HepG2 (cell line): ENCODE data around the gene CAPN8. TPM values are rescaled to one million over a fixed set of nuclear protein-coding genes. Genes with fewer than 3 reads are reported as not detected.
A peak's percentile ranks its signal among the peaks of the same experiment; 100 is the strongest.

Source experiments
- ATAC-seq: fragments of 200-7000 bp; cut with Tn5 transposase; 3 replicates; pipeline ENCODE4 v1.9.1; 2020; ENCODE audit warnings: mild to moderate bottlenecking, moderate library complexity
- BruUV-seq: library from RNA; stranded (reverse); fragments of 400-500 nt; replicated peaks from 2 replicates; lab custom pipeline; 2021; lab: Mats Ljungman, UMichigan
- CTCF ChIA-PET: fragments of 300-600 bp; formaldehyde crosslinking; extraction: SDS; loops from one replicate; lab custom pipeline; 2021; ENCODE audit warnings: low total read pairs, inconsistent platforms, low intra/inter-chr PET ratio; lab: Yijun Ruan, JAX
- POLR2A ChIA-PET: fragments of 350-600 bp; sonication (Branson Sonifier 250); formaldehyde crosslinking; loops from one replicate; lab custom pipeline; 2020; ENCODE audit warnings: antibody characterized with exemption, inconsistent platforms; lab: Yijun Ruan, JAX
- DNase-seq: peaks from one replicate; pipeline ENCODE4 v3.0.0-alpha.2; 2015; ENCODE audit warnings: low spot score
- FAIRE-seq: peaks from 3 replicates; lab custom pipeline; 2011; peaks lifted over from hg19 to GRCh38; lab: Jason Lieb, UNC
- H2AFZ ChIP-seq: one replicate; pipeline ENCODE4 v1.6.1; 2011; ENCODE audit warnings: low read length, inconsistent platforms
- H3K27ac ChIP-seq: fragments of 300-600 bp; 3 replicates; pipeline ENCODE4 v1.8.0; 2011; ENCODE audit warnings: mixed run types, mild to moderate bottlenecking, mixed read lengths, low read length, inconsistent platforms; ENCODE audit not compliant: insufficient read depth; ENCODE audit errors: extremely low read length
- H3K27me3 ChIP-seq, 2 experiments: fragments of 200-600 bp in 1 of 2; 2 replicates in 1 of 2; 3 replicates in 1 of 2; pipeline versions ENCODE4 v1.6.0 to v1.8.0; 2011; ENCODE audit warnings: low read length in 2 of 2, mild to moderate bottlenecking in 2 of 2, moderate library complexity in 2 of 2, inconsistent platforms in 1 of 2; ENCODE audit not compliant: insufficient read depth in 2 of 2, control insufficient read depth in 1 of 2
- H3K36me3 ChIP-seq, 2 experiments: fragments of 200-600 bp in 1 of 2; replicated peaks in 1 of 2; 2 replicates in 1 of 2; 3 replicates in 1 of 2; pipeline versions ENCODE4 v1.5.1 to v1.8.0; 2011; ENCODE audit warnings: low read length in 2 of 2, inconsistent platforms in 1 of 2; ENCODE audit not compliant: insufficient read depth in 2 of 2, control insufficient read depth in 1 of 2
- H3K4me1 ChIP-seq: 2 replicates; pipeline ENCODE4 v1.5.1; 2012; ENCODE audit warnings: low read length, inconsistent platforms; ENCODE audit not compliant: insufficient read depth
- H3K4me2 ChIP-seq: 2 replicates; pipeline ENCODE4 v1.6.0; 2011; ENCODE audit warnings: low read depth, low read length, inconsistent platforms
- H3K4me3 ChIP-seq, 3 experiments: fragments of 200-600 bp in 1 of 3; sonication (generic), shearing (Covaris generic) in 1 of 3; replicated peaks in 1 of 3; 2 replicates each; pipeline ENCODE4 v1.5.1; 2011 to 2016; ENCODE audit warnings: low read length in 3 of 3, inconsistent platforms in 2 of 3, low read depth in 2 of 3, mild to moderate bottlenecking in 2 of 3, control low read depth in 1 of 3, mixed read lengths in 1 of 3; ENCODE audit not compliant: insufficient read depth in 1 of 3
- H3K79me2 ChIP-seq: one replicate; pipeline ENCODE4 v1.6.1; 2011; ENCODE audit warnings: low read length, inconsistent platforms; ENCODE audit not compliant: insufficient read depth
- H3K9ac ChIP-seq: 2 replicates; pipeline ENCODE4 v1.6.0; 2011; ENCODE audit warnings: mild to moderate bottlenecking, low read depth, low read length, inconsistent platforms; ENCODE audit not compliant: insufficient read depth
- H3K9me3 ChIP-seq: 2 replicates; pipeline ENCODE4 v1.5.1; 2012; ENCODE audit warnings: mild to moderate bottlenecking, low read length
- H4K20me1 ChIP-seq: 2 replicates; pipeline ENCODE4 v1.6.0; 2011; ENCODE audit warnings: inconsistent platforms, mild to moderate bottlenecking, low read length, moderate library complexity; ENCODE audit not compliant: insufficient read depth
- CEBPB ChIP-seq: IDR thresholded peaks from 2 replicates; pipeline ENCODE4 v1.6.1; 2011; ENCODE audit warnings: low read depth, low read length, improper control_type of control experiment, borderline replicate concordance
- PITX1 ChIP-seq: sonication (generic); formaldehyde crosslinking; IDR thresholded peaks from 2 replicates; pipeline ENCODE4 v1.5.1; 2020; ENCODE audit warnings: mild to moderate bottlenecking, missing genetic modification reagents
- REPIN1 ChIP-seq: sonication (generic); formaldehyde crosslinking; IDR thresholded peaks from 2 replicates; pipeline ENCODE4 v1.8.0; 2022; ENCODE audit warnings: missing genetic modification reagents, low read depth, mild to moderate bottlenecking, borderline replicate concordance
- SOX6 ChIP-seq, 2 experiments: fragments of 450-650 bp in 1 of 2; sonication (generic) in 1 of 2; formaldehyde crosslinking in 1 of 2; IDR thresholded peaks; 2 replicates each; pipeline versions ENCODE4 v1.4.0 to v1.6.1; 2017 to 2020; ENCODE audit warnings: antibody characterized with exemption in 1 of 2, mild to moderate bottlenecking in 1 of 2, missing genetic modification reagents in 1 of 2
- TAF1 ChIP-seq: sonication (generic); formaldehyde crosslinking; IDR thresholded peaks from 2 replicates; pipeline ENCODE4 v1.4.0; 2020; ENCODE audit warnings: missing genetic modification reagents
- TBX2 ChIP-seq: sonication (generic); formaldehyde crosslinking; IDR thresholded peaks from 2 replicates; pipeline ENCODE4 v1.5.0; 2020; ENCODE audit warnings: missing genetic modification reagents, mild to moderate bottlenecking, borderline replicate concordance
- ZNF296 ChIP-seq: sonication (generic); formaldehyde crosslinking; conservative IDR thresholded peaks from 2 replicates; pipeline ENCODE4 v1.5.0; 2020; ENCODE audit warnings: mild to moderate bottlenecking, missing genetic modification reagents
- ZNF329 ChIP-seq: sonication (generic); formaldehyde crosslinking; IDR thresholded peaks from 2 replicates; pipeline ENCODE4 v1.9.0; 2021; ENCODE audit warnings: low read depth, mild to moderate bottlenecking, missing genetic modification reagents
- WGBS: methylation state at CpG from one replicate; pipeline ENCODE4 v1.1.6; 2017; ENCODE audit warnings: low lambda C conversion rate; 5-methylcytosine and 5-hydroxymethylcytosine counted together
- in situ Hi-C: cut with HindIII; loops from 2 replicates; pipeline ENCODE4 v1.10.0; 2017; ENCODE audit warnings: low pct_unique_long_range_greater_than_20kb; ENCODE audit not compliant: extremely low pct_ligation_motif_present
- intact Hi-C: fragments of 100-400 bp; cut with micrococcal nuclease; formaldehyde crosslinking; loops from one replicate; pipeline ENCODE4 v1.10.0; 2022; ENCODE audit not compliant: unreplicated experiment
- polyA plus RNA-seq, 8 experiments: library from polyadenylated mRNA; depleted of rRNA in 3 of 8; stranded (reverse) in 7 of 8; unstranded in 1 of 8; fragments of >200 nt; fragmentation: Illumina TruSeq in 4 of 8; extraction: Trizol in 4 of 8; gene quantifications; 2 replicates each; pipeline versions ENCODE4 v1.2.1 to v1.2.3, GENCODE V29; 2011 to 2016; ENCODE audit warnings: low read depth in 4 of 8, missing spikeins in 1 of 8, mixed read lengths in 1 of 8; ENCODE audit not compliant: insufficient read depth in 1 of 8
- total RNA-seq, 5 experiments: library from RNA; depleted of rRNA; stranded (reverse); fragments of >200 nt; fragmentation: Illumina TruSeq; extraction: Trizol; gene quantifications; 2 replicates each; pipeline ENCODE4 v1.2.3, GENCODE V29; 2016; ENCODE audit warnings: low read depth in 1 of 5
- TF ChIP-seq, protein P1 (sequence below): IDR thresholded peaks from 2 replicates; pipeline ENCODE4 v1.4.0; 2020; ENCODE audit warnings: mild to moderate bottlenecking, missing genetic modification reagents
- TF ChIP-seq, protein P2 (sequence below): sonication (generic); formaldehyde crosslinking; conservative IDR thresholded peaks from 2 replicates; pipeline ENCODE4 v1.4.0; 2020; ENCODE audit warnings: missing genetic modification reagents
- TF ChIP-seq, protein P3 (sequence below): sonication (generic); formaldehyde crosslinking; IDR thresholded peaks from 2 replicates; pipeline ENCODE4 v1.4.0; 2020; ENCODE audit warnings: missing genetic modification reagents

The CAPN8 gene
- total and polyA plus RNA-seq, 2 of the 13 experiments (the other 11 are each of a cell fraction or from before 2014, with no cell fraction given), result 0.20 to 0.25 TPM

DNA sequence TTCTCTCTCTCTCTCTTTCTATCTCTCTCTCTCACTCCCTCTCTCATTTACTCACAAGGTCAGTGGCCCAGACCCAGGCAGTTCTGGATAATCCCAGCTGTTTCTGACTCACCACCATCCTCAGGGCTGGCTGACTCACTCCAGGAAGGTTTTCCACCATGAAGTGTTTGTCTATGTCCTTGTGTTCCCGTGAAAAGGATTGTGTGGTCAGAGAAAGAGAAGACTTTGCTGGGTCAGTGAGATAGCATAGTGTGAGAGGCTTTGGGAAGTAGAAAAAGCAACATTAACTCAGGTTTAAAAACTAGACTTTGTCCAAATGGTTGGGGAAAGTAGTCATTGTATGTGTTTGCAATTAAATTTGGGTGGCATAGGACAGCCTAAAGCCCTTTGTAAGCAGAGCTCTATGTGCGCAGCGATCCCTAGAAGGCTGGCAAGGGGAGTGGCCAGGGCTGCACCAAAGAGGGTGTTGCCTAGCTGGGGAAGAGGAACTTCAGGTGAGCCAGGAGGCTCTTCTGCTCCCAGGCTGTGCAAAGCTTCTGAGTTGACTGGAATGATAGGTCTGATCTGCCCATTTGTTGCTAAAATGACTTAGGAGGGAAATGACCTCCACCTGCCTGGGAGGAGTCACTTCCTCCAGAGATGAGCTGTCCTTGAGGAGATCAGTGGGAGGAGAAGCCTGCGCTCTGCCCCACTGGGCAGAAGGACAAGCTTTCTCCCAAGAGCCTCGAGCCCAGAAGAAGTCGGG lies 41.9 kb upstream of the CAPN8 start (continued):
- TF ChIP-seq TAF1, result no peak
- TF ChIP-seq, all 625 proteins: peak for 18

DNA sequence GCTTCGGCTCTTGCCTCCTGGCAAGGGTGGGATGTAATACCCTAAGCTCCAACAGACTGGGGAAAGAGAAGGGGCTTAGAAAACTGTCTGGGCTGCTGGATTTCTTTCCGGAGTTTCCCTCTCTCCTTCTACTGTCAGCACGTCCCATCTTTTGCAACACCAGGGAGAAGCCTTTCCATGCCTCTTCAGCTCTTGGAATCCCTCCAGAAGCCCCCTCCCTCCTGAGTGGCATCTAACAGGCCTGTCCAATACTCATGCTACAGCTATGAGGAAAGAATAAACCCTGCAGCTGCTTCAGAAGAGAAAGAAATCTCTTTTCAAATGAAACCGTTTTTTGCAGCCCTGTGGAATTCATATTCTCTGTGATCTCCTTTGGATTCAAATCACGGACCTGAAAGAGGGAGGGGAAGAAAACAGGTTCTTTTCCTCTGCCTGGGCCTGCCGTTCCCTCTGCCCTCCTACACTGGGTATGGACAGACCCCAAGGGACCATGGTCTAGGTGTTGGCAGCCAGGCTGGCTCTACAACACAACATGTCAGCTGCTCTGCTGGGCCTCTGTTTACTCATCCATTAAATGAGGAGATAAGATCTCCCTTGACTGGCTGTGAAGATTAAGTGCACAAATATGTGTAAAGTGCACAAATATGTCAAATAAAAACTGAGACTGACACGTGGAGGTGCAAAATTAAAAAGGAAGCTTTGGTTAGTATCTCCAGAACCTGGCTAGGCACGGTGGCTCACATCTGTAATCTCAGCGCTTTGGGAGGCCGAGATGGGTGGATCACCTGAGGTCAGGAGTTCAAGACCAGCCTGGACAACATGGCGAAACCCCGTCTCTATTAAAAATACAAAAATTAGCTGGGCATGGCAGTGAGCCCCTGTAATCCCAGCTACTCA lies 40.8 kb upstream of the CAPN8 start:
- Histone ChIP-seq H4K20me1 (no peaks in the 10 kb centered on the region), H3K4me2 (no peak overlapping the region), H3K36me3 (no peaks in the 10 kb centered on the region), H3K27me3 (peaks cover 0 to 53% of the 10 kb centered on the region in 2 experiments; a peak in 4 of 5 replicates), H3K4me1 (peaks cover 55% of the 10 kb centered on the region), H3K27ac (no peak overlapping the region), H3K9ac (no peak overlapping the region), H3K79me2 (no peaks in the 10 kb centered on the region), H3K9me3 (no peaks in the 10 kb centered on the region), H3K4me3 (no peak overlapping the region), H2AFZ (no peak overlapping the region)
- ATAC-seq (no peak), DNase-seq (peak; percentile 44), FAIRE-seq (no peak)
- no TSS peak for BruUV-seq
- CTCF ChIA-PET, result no interaction called here
- intact Hi-C loops (loop anchor here (10.0 kb wide), 1 partner anchor 138 kb away; the partner anchor contains the start of gene TP53BP2), in situ Hi-C loops (no loop called here)
- WGBS, result under 1% methylated on average over 12 of the region's 12 CpGs
- POLR2A ChIA-PET, result interaction anchor here (0.7 to 2.7 kb wide), 4 partner anchors 14 to 286 kb away, joined by 3 to 11 read pairs (median 6); partner anchors contain the start of gene TP53BP2
- TF ChIP-seq TBX2 (CRISPR knock-in tag), result peak; percentile 58; the same call in 1 of the 2 replicates
- no peak for TF ChIP-seq REPIN1 (CRISPR knock-in tag)
- TF ChIP-seq SOX6 (IDR thresholded peaks at IDR 0.05), result no peak
- peak; percentile 35; the same call in 1 of the 2 replicates for TF ChIP-seq SOX6 (CRISPR knock-in tag; IDR thresholded peaks at IDR 0.05)
- no peak for TF ChIP-seq ZNF329 (CRISPR knock-in tag)
- TF ChIP-seq, protein P1, sequence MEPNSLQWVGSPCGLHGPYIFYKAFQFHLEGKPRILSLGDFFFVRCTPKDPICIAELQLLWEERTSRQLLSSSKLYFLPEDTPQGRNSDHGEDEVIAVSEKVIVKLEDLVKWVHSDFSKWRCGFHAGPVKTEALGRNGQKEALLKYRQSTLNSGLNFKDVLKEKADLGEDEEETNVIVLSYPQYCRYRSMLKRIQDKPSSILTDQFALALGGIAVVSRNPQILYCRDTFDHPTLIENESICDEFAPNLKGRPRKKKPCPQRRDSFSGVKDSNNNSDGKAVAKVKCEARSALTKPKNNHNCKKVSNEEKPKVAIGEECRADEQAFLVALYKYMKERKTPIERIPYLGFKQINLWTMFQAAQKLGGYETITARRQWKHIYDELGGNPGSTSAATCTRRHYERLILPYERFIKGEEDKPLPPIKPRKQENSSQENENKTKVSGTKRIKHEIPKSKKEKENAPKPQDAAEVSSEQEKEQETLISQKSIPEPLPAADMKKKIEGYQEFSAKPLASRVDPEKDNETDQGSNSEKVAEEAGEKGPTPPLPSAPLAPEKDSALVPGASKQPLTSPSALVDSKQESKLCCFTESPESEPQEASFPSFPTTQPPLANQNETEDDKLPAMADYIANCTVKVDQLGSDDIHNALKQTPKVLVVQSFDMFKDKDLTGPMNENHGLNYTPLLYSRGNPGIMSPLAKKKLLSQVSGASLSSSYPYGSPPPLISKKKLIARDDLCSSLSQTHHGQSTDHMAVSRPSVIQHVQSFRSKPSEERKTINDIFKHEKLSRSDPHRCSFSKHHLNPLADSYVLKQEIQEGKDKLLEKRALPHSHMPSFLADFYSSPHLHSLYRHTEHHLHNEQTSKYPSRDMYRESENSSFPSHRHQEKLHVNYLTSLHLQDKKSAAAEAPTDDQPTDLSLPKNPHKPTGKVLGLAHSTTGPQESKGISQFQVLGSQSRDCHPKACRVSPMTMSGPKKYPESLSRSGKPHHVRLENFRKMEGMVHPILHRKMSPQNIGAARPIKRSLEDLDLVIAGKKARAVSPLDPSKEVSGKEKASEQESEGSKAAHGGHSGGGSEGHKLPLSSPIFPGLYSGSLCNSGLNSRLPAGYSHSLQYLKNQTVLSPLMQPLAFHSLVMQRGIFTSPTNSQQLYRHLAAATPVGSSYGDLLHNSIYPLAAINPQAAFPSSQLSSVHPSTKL (CRISPR knock-in tag), result peak; percentile 31; the same call in 1 of the 2 replicates
- TF ChIP-seq, protein P2, sequence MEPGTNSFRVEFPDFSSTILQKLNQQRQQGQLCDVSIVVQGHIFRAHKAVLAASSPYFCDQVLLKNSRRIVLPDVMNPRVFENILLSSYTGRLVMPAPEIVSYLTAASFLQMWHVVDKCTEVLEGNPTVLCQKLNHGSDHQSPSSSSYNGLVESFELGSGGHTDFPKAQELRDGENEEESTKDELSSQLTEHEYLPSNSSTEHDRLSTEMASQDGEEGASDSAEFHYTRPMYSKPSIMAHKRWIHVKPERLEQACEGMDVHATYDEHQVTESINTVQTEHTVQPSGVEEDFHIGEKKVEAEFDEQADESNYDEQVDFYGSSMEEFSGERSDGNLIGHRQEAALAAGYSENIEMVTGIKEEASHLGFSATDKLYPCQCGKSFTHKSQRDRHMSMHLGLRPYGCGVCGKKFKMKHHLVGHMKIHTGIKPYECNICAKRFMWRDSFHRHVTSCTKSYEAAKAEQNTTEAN (CRISPR knock-in tag), result 0 out of 2 replicates have a peak, but pooled peaks have one; percentile 30
- no peak for TF ChIP-seq ZNF296 (CRISPR knock-in tag)
- TF ChIP-seq PITX1, result peak; percentile 53; the same call in 1 of the 2 replicates
- no peak for TF ChIP-seq CEBPB
- TF ChIP-seq, protein P3, sequence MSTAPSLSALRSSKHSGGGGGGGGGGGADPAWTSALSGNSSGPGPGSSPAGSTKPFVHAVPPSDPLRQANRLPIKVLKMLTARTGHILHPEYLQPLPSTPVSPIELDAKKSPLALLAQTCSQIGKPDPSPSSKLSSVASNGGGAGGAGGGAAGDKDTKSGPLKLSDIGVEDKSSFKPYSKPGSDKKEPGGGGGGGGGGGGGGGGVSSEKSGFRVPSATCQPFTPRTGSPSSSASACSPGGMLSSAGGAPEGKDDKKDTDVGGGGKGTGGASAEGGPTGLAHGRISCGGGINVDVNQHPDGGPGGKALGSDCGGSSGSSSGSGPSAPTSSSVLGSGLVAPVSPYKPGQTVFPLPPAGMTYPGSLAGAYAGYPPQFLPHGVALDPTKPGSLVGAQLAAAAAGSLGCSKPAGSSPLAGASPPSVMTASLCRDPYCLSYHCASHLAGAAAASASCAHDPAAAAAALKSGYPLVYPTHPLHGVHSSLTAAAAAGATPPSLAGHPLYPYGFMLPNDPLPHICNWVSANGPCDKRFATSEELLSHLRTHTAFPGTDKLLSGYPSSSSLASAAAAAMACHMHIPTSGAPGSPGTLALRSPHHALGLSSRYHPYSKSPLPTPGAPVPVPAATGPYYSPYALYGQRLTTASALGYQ (CRISPR knock-in tag), result 0 out of 2 replicates have a peak, but pooled peaks have one; percentile 39
